IMR-90 (cell line): ENCODE data around the gene CNDP1. TPM values are rescaled to one million over a fixed set of nuclear protein-coding genes. Genes with fewer than 3 reads are reported as not detected.

ENCODE experiments used
- BHLHE40 ChIP-seq: fragments of 150-350 bp; IDR thresholded peaks from 2 replicates; pipeline ENCODE4 v1.6.1; 2016; ENCODE audit warnings: mild to moderate bottlenecking, low read depth, low read length
- polyA plus RNA-seq, 3 experiments: library from polyadenylated mRNA; depleted of rRNA; stranded (reverse); fragments of >200 nt; gene quantifications; 2 replicates each; pipeline ENCODE4 v1.2.3, GENCODE V29; 2012; ENCODE audit warnings: low replicate concordance in 1 of 3
- total RNA-seq: library from RNA; depleted of rRNA; stranded (reverse); fragments of >200 nt; gene quantifications from 2 replicates; pipeline ENCODE4 v1.2.3, GENCODE V29; 2012; rRNA removed

The CNDP1 gene
- total and polyA plus RNA-seq, 2 of the 4 experiments (the other 2 are of a cell fraction): not detected

- no peak for TF ChIP-seq BHLHE40
Observed at GRCh38 chr18:74635224-74635975, 101.1 kb downstream of the CNDP1 start (continued).

Other genes with a start within 250 kb of the CNDP1 start
- gene CYB5A, start 242.5 kb upstream of the CNDP1 start, total RNA-seq: 13.4 and 43.0 TPM in 2 replicates
- 47.9 and 49.5 TPM in 2 replicates for gene CYB5A, start 242.5 kb upstream of the CNDP1 start, polyA plus RNA-seq (2012; rRNA removed)
- gene C18orf63, start 218.7 kb upstream of the CNDP1 start, total RNA-seq: not detected in 2 replicates
- gene C18orf63, start 218.7 kb upstream of the CNDP1 start, polyA plus RNA-seq (2012; rRNA removed): not detected in 2 replicates
- gene DIPK1C, start 77.2 kb upstream of the CNDP1 start, total RNA-seq: not detected in 2 replicates
- not detected in 2 replicates for gene DIPK1C, start 77.2 kb upstream of the CNDP1 start, polyA plus RNA-seq (2012; rRNA removed)
- 52.0 and 52.2 TPM in 2 replicates for gene CNDP2, start 38.1 kb upstream of the CNDP1 start, total RNA-seq
- gene CNDP2, start 38.1 kb upstream of the CNDP1 start, polyA plus RNA-seq (2012; rRNA removed): 59.7 and 67.9 TPM in 2 replicates
- gene ZNF407, start 63.4 kb downstream of the CNDP1 start, total RNA-seq: 20.1 and 25.6 TPM in 2 replicates
- gene ZNF407, start 63.4 kb downstream of the CNDP1 start, polyA plus RNA-seq (2012; rRNA removed): 2.8 and 3.1 TPM in 2 replicates